AG08396 (cell line): ENCODE measurements around the gene GNB3.

Source experiments
- DNase-seq: peaks from one replicate; pipeline ENCODE4 v3.0.0; 2012; ENCODE audit warnings: low spot score, mixed read lengths

The GNB3 gene

GRCh38 chr12:6837370-6838060 is 3.2 kb upstream of the GNB3 start:
- DNase-seq = no peak

GRCh38 chr12:6838854-6839253 is 1.9 kb upstream of the GNB3 start:
- DNase-seq = no peak

- no peak for DNase-seq
These were observed 1.1 kb upstream of the GNB3 start for GRCh38 chr12:6839482-6840201.

GRCh38 chr12:6840330-6840729 is 395 bp upstream of the GNB3 start:
- no peak for DNase-seq

- DNase-seq = no peak
These were observed 1.4 kb downstream of the GNB3 start for GRCh38 chr12:6842075-6842474.

GRCh38 chr12:6843118-6843902 is 2.6 kb downstream of the GNB3 start:
- no peak for DNase-seq

- no peak for DNase-seq
These were observed 4.7 kb downstream of the GNB3 start for GRCh38 chr12:6845395-6845794.

GRCh38 chr12:6846316-6846869 is 5.7 kb downstream of the GNB3 start:
- no peak for DNase-seq

- no peak for DNase-seq
These were observed 7.0 kb downstream of the GNB3 start for GRCh38 chr12:6847676-6848075.

- DNase-seq = no peak
These were observed 8.7 kb downstream of the GNB3 start for GRCh38 chr12:6849427-6849826.

- DNase-seq = no peak
These were observed 9.3 kb downstream of the GNB3 start for GRCh38 chr12:6849976-6850560.

GRCh38 chr12:6850796-6851152 is 10.0 kb downstream of the GNB3 start:
- DNase-seq = peak; percentile 32

- DNase-seq = peak; percentile 99
These were observed 10.6 kb downstream of the GNB3 start, which contains the start of gene CDCA3 for GRCh38 chr12:6851153-6851920. Gene CDCA3 (minus strand): TSS chr12:6851286. CDS start chr12:6850952, 334 bp downstream.

GRCh38 chr12:6851921-6852650 is 11.4 kb downstream of the GNB3 start, which contains the start of gene USP5:
Gene USP5 (plus strand): TSS chr12:6852150. CDS start chr12:6852180, 30 bp downstream.
- peak; percentile 97 for DNase-seq

GRCh38 chr12:6852651-6853354 is 12.1 kb downstream of the GNB3 start:
- DNase-seq = peak; percentile 78

GRCh38 chr12:6853626-6854025 is 12.9 kb downstream of the GNB3 start:
- no peak for DNase-seq

GRCh38 chr12:6854036-6854435 is 13.3 kb downstream of the GNB3 start:
- DNase-seq = no peak

- no peak for DNase-seq
These were observed 14.6 kb downstream of the GNB3 start for GRCh38 chr12:6855322-6855721.

GRCh38 chr12:6858799-6859198 is 18.1 kb downstream of the GNB3 start:
- DNase-seq = no peak

- no peak for DNase-seq
These were observed 19.4 kb downstream of the GNB3 start for GRCh38 chr12:6860116-6860515.
